Measurements from ENCODE around the gene FERMT3.

DNA sequence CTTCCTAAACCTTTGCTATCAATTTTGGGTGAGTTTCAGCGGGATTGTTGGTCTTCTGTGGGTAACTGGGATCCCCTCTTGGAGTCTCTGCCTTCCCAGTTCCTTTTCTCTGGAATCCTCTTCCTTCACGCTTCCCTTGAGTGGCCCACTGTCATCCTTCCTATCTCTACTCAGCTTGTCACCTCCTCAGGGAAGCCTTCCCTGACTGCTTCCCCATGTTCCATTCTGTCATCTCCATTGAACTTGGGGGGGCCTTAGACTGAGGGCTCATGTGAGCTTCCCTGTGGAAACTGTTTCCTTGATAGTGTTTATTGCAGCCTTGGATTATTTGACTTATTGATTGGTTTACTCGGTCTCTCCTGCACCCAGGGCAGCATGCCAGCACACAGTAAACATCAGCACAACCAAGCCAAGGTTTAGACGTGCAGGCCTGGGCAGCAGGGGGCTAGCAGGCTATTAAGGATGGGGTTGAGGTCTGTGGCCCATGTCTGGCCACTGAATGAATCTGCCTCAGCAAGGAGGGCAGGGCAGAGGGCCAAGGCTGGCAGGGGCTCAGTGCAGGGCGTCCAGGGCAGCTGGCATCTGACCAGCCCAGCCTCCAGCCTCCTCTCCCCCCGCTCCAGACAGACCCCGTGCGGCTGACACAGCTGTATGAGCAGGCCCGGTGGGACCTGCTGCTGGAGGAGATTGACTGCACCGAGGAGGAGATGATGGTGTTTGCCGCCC lies 12.3 kb downstream of the FERMT3 start:
- TF ChIP-seq, protein P1, sequence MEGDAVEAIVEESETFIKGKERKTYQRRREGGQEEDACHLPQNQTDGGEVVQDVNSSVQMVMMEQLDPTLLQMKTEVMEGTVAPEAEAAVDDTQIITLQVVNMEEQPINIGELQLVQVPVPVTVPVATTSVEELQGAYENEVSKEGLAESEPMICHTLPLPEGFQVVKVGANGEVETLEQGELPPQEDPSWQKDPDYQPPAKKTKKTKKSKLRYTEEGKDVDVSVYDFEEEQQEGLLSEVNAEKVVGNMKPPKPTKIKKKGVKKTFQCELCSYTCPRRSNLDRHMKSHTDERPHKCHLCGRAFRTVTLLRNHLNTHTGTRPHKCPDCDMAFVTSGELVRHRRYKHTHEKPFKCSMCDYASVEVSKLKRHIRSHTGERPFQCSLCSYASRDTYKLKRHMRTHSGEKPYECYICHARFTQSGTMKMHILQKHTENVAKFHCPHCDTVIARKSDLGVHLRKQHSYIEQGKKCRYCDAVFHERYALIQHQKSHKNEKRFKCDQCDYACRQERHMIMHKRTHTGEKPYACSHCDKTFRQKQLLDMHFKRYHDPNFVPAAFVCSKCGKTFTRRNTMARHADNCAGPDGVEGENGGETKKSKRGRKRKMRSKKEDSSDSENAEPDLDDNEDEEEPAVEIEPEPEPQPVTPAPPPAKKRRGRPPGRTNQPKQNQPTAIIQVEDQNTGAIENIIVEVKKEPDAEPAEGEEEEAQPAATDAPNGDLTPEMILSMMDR (IDR thresholded peaks at IDR 0.05), result no peak
- no peak for TF ChIP-seq EP300 (IDR thresholded peaks at IDR 0.05)
- no peak for TF ChIP-seq POLR2A (IDR thresholded peaks at IDR 0.05)
- TF ChIP-seq POLR2AphosphoS5 (IDR thresholded peaks at IDR 0.05), result no peak
